H1 (cell line): ENCODE data around the gene ADAMTS17. TPM values are rescaled to one million over a fixed set of nuclear protein-coding genes. Genes with fewer than 3 reads are reported as not detected.

Experiments used
- ATF2 ChIP-seq: IDR thresholded peaks from 2 replicates; pipeline ENCODE4 v1.6.1; 2012; ENCODE audit warnings: low read length, inconsistent platforms
- CHD1 ChIP-seq: IDR thresholded peaks from 2 replicates; pipeline ENCODE4 v1.6.1; 2012; ENCODE audit warnings: low read depth, low read length, improper control_type of control experiment
- CHD7 ChIP-seq: fragments of 300-600 bp; sonication (generic); IDR thresholded peaks from 2 replicates; pipeline ENCODE4 v1.7.1; 2012; ENCODE audit warnings: low read length, moderate library complexity, mild to moderate bottlenecking, inconsistent platforms; ENCODE audit not compliant: insufficient replicate concordance
- EGR1 ChIP-seq: IDR thresholded peaks from 2 replicates; pipeline ENCODE4 v1.6.1; 2011; ENCODE audit warnings: low read depth, low read length, borderline replicate concordance
- EZH2 ChIP-seq: fragments of 200-600 bp; sonication (generic); IDR thresholded peaks from 2 replicates; pipeline ENCODE4 v1.7.1; 2012; ENCODE audit warnings: low read depth, mild to moderate bottlenecking, moderate library complexity, low read length, inconsistent platforms; ENCODE audit not compliant: severe bottlenecking
- GABPA ChIP-seq: IDR thresholded peaks from 2 replicates; pipeline ENCODE4 v1.6.1; 2011; ENCODE audit warnings: mild to moderate bottlenecking, low read length, moderate library complexity, borderline replicate concordance; ENCODE audit not compliant: insufficient read depth
- POLR2A ChIP-seq, 2 experiments: IDR thresholded peaks; 1 replicate in 1 of 2; 2 replicates in 1 of 2; pipeline ENCODE4 v1.6.1; 2011; ENCODE audit warnings: low read depth in 2 of 2, low read length in 2 of 2, mild to moderate bottlenecking in 2 of 2; ENCODE audit errors: control extremely low read depth in 1 of 2
- RXRA ChIP-seq: IDR thresholded peaks from 2 replicates; pipeline ENCODE4 v1.6.1; 2011; ENCODE audit warnings: low read depth, mild to moderate bottlenecking, low read length, moderate library complexity; ENCODE audit not compliant: insufficient read depth
- SP2 ChIP-seq: IDR thresholded peaks from 2 replicates; pipeline ENCODE4 v1.6.1; 2012; ENCODE audit warnings: mild to moderate bottlenecking, low read length, inconsistent platforms
- TBP ChIP-seq: IDR thresholded peaks from 2 replicates; pipeline ENCODE4 v1.6.1; 2011; ENCODE audit warnings: low read depth, low read length, improper control_type of control experiment
- polyA plus RNA-seq, 7 experiments: library from polyadenylated mRNA; depleted of rRNA in 3 of 7; stranded (reverse) in 5 of 7; unstranded in 2 of 7; fragments of >200 nt in 5 of 7; fragments of 200-250 nt in 2 of 7; gene quantifications; 1 replicate in 5 of 7; 2 replicates in 1 of 7; 4 replicates in 1 of 7; pipeline versions ENCODE4 v1.2.1 to v1.2.3, GENCODE V29; 2011 to 2013; ENCODE audit warnings: missing spikeins in 2 of 7, mixed read lengths in 2 of 7
- total RNA-seq: library from RNA; stranded (reverse); fragmentation: NEBNext Ultra II Directional; extraction: Animal tissue kit (Norgen Biotek cat#: 25700); gene quantifications from 2 replicates; pipeline ENCODE4 v1.2.1, GENCODE V29; 2021

Gene ADAMTS17
- total and polyA plus RNA-seq, 2 of the 8 experiments (the other 6 are each of a cell fraction or from before 2014, with no cell fraction given) = 0.51 to 1.7 TPM

- TF ChIP-seq CHD7 (no peak), ATF2 (no peak), SP2 (no peak), EZH2 (no peak), POLR2A (IDR thresholded peaks at IDR 0.05; ENCODE audit: control extremely low read depth in 1 of 2, low read depth in 2 of 2, low read length in 2 of 2) (no peak), TBP (no peak), GABPA (no peak), CHD1 (no peak), RXRA (no peak), EGR1 (no peak)
Measured at GRCh38 chr15:100187677-100188076, 154.1 kb downstream of the ADAMTS17 start (continued).
